ENCODE data around the gene NAA40. TPM values are rescaled to one million over a fixed set of nuclear protein-coding genes. Genes with fewer than 3 reads are reported as not detected.

NAA40 gene
- polyA plus RNA-seq, 1 experiment: 16.1 TPM

DNA sequence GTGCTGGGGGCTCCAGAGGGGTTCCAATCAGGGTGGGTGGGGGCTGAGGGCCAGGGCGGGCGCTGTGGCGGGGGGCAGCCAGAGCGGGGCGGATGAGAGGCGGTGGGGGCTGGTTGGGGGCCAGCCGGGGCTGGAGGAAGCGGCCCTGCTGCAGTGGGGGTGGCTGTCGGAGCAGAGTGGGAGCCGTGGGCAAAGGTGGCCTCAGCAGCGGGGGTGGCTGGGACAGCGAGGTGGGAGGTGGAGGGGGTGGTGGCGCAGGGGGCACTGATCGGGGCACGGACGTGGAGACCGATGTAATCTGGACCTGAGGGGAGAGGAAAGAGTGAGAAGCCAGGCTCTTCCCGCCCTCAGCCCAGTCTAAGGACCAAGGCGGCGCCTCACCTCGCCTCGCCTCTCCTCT lies 26.9 kb upstream of the NAA40 start:
- Histone ChIP-seq H3K27me3 (ENCODE audit: control insufficient read depth, insufficient read depth, low read length) (no peaks in the 10 kb centered on the region), H3K36me3 (ENCODE audit: control insufficient read depth, insufficient read depth, low read length) (peaks cover 3% of the 10 kb centered on the region), H3K4me3 (ENCODE audit: low read depth, low read length) (no peak overlapping the region)
- TF ChIP-seq, protein P1, sequence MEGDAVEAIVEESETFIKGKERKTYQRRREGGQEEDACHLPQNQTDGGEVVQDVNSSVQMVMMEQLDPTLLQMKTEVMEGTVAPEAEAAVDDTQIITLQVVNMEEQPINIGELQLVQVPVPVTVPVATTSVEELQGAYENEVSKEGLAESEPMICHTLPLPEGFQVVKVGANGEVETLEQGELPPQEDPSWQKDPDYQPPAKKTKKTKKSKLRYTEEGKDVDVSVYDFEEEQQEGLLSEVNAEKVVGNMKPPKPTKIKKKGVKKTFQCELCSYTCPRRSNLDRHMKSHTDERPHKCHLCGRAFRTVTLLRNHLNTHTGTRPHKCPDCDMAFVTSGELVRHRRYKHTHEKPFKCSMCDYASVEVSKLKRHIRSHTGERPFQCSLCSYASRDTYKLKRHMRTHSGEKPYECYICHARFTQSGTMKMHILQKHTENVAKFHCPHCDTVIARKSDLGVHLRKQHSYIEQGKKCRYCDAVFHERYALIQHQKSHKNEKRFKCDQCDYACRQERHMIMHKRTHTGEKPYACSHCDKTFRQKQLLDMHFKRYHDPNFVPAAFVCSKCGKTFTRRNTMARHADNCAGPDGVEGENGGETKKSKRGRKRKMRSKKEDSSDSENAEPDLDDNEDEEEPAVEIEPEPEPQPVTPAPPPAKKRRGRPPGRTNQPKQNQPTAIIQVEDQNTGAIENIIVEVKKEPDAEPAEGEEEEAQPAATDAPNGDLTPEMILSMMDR (IDR thresholded peaks at IDR 0.05; ENCODE audit: insufficient read depth, low read depth, low read length): no peak
- ChIA-PET CTCF (interaction anchor here (0.5 kb wide), 1 partner anchor 67 kb away, joined by 3 read pairs; no protein-coding TSS in a partner anchor), POLR2A (no interaction called here)
- no peak for DNase-seq (ENCODE audit: low read depth)

DNA sequence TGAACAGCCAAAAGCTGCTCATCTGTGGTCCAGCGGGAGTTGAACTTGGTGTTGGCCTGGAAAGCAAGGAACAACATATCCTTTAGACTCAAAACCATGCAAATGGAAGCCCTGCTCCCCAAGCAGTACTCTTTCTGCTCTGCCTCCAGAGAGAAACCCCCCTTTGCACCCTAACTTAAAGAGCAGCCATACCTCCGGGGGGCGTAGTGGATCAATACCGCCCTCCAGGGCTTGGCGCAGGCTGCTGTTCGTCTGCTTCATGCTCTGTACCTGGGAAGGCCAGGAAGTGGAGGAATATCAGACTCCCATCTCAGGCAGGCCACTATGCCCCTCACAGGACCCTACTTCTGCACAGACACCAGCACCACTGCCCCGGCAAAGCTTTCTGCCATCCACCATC lies 26.1 kb upstream of the NAA40 start:
- peaks cover 3% of the 10 kb centered on the region for H3K36me3 ChIP-seq (ENCODE audit: control insufficient read depth, insufficient read depth, low read length)
- no peaks in the 10 kb centered on the region for H3K27me3 ChIP-seq (ENCODE audit: control insufficient read depth, insufficient read depth, low read length)
- no peak overlapping the region for H3K4me3 ChIP-seq (ENCODE audit: low read depth, low read length)
- TF ChIP-seq, protein P1 (IDR thresholded peaks at IDR 0.05; ENCODE audit: insufficient read depth, low read depth, low read length): no peak
- DNase-seq (ENCODE audit: low read depth): no peak
- POLR2A ChIA-PET: no interaction called here
- CTCF ChIA-PET: no interaction called here

DNA sequence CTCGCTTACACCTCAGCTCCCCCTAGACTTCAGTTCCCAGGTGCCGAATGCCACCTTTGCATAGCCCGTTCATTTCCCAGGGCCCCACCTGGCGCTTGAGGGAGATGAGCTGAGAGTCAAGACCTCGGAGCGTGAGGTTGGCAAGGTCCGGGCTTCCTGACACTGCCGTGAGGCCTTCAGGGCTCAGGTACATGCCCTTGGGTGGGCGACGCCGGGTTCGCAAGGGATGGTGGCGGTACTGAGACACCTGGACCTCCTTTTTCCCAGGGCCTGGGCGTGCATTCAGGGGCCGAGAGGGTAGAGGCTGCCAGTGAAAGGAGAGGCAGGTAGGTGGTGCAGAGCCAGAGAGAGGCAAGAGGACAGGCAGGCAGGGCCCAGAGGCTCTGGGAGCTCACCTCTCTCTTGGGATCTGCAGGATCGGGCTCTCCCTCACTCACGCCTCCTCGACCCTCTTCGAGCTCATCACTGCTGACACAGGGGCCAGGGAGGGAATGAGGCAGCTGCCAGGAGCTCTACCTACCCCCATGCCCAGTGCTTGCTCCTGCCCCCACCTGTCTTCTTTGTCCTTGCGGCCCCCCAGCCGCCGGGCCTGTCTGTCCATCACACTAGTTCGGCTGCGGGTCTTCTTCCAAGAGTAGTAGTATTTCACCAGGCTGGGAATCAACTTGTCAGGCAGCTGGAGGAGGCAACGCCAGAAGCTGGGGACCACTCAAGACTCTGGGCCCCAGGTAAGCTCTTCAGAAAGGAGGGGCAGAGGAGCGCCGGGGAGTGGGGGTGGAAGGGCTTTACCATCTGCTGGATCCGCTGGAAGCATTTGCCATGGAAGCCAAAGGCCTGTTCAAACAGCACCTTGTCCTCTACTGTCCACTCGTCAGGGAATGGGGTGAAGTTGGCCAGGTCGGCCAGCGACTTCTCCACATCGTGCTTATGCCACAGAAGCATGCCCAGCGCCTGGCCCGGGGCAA lies 24.7 kb upstream of the NAA40 start:
- Histone ChIP-seq H3K27me3 (ENCODE audit: control insufficient read depth, insufficient read depth, low read length) (no peaks in the 10 kb centered on the region), H3K4me3 (ENCODE audit: low read depth, low read length) (no peak overlapping the region), H3K36me3 (ENCODE audit: control insufficient read depth, insufficient read depth, low read length) (peaks cover 3% of the 10 kb centered on the region)
- POLR2A ChIA-PET: no interaction called here
- CTCF ChIA-PET: interaction anchor here (1.2 to 3.8 kb wide), 2 partner anchors 8 to 77 kb away, joined by 4 to 13 read pairs; no protein-coding TSS in a partner anchor
- no peak for DNase-seq (ENCODE audit: low read depth)
- TF ChIP-seq, protein P1 (IDR thresholded peaks at IDR 0.05; ENCODE audit: insufficient read depth, low read depth, low read length): no peak

DNA sequence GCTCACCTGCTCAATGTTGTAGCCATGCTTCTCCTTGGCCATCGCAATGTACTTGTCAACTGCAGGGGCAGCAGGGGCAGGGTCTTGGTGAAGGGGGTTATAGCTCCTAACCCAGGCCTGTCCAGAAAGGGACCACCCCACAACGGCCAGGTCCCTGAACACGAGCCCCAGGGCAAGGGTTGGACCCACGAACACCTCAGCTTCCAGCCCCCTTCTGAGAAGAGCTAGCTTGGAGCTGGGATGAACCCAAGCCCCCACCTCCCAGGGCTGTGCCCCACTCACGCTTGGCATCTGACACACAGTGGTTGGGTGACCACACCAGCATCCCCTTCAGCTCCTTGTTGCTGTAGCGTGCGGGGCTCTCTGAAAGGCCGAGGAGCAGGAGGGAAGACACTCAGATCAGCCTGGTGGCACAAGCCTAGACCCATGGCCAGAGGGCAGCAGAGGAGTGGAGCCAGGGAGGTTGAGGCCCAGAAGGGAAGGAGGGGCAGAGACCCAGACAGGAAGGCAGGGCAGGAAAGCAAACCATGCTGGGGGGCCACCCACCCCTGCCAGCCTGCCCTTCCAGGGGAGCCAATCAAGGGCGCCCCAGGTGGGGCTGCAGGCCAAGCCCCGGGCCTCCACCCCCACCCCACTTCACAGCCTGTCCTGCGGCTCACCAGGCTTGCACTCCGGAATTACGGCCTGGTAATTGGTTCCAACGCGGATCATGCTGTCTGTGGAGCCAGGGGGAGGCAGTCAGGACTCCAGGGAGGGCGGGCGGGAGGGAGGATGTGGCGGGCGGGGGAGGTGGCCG lies 23.7 kb upstream of the NAA40 start:
- DNase-seq (ENCODE audit: low read depth): no peak
- Histone ChIP-seq H3K36me3 (ENCODE audit: control insufficient read depth, insufficient read depth, low read length) (peaks cover 2% of the 10 kb centered on the region), H3K27me3 (ENCODE audit: control insufficient read depth, insufficient read depth, low read length) (0 out of 2 replicates have a peak, but pooled peaks cover 2% of the 10 kb centered on the region), H3K4me3 (ENCODE audit: low read depth, low read length) (no peak overlapping the region)
- TF ChIP-seq, protein P1 (IDR thresholded peaks at IDR 0.05; ENCODE audit: insufficient read depth, low read depth, low read length): no peak
- ChIA-PET CTCF (interaction anchor here (1.0 to 3.8 kb wide), 7 partner anchors 8 to 78 kb away, joined by 3 to 15 read pairs (median 4); no protein-coding TSS in a partner anchor), POLR2A (no interaction called here)

All from BJ (cell line).